Measurements from ENCODE around the gene ST8SIA2.

ST8SIA2 gene, protein sequence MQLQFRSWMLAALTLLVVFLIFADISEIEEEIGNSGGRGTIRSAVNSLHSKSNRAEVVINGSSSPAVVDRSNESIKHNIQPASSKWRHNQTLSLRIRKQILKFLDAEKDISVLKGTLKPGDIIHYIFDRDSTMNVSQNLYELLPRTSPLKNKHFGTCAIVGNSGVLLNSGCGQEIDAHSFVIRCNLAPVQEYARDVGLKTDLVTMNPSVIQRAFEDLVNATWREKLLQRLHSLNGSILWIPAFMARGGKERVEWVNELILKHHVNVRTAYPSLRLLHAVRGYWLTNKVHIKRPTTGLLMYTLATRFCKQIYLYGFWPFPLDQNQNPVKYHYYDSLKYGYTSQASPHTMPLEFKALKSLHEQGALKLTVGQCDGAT

DNA sequence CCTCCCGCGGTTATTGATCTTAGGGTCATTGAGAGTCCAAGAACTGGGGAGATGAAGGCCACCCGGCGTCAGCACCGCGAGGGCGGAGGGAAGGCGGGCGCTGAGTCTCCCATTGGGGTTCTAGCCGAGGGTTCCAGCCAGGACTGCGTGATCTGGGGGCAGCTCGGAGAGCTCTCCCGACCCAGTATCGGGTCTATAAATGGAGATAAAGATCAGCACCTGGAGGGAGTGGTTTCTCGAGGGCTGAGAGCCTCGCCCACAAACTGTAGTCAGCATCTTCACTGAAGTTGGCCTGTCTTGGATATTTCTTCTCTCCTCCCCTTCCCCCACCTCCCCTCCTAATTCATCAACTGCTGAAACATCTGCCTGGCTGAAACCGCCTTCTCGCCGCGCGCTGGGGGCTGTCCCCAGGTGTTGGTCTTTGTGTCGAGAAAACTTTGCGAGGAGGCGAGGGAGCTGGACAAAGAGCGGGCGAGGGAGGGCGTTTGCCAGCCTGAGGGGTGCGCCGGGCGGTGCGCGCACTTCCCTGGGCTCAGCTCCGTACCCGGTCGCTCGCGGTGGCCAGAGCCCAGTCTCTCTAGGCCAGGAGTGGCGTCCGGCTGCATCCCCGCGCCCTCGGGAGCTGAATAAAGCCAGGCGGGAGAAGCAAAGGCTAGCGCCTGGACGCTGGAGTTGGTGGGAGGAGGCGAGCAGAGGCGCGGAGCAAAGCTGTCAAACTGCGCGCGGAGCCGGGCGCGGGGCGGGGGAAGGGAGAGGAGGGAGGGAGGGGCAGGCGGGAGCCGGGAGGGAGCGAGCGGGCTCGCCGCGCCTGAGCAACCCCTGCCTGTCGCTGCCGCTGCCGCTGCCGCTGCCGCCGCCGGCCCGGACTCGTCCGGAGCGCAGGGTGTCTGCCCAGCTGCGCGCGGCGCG is at the start of gene ST8SIA2:
Gene ST8SIA2 (plus strand): TSS at position 811 of the 909 bp plus-strand sequence. CDS start 184 bp downstream, outside the sequence.
- no peak for DNase-seq (ENCODE audit: low read depth)
- H3K4me3 ChIP-seq (ENCODE audit: low read depth, low read length), result peak within 1 kb of the TSS; percentile 64
- TF ChIP-seq, protein P1, sequence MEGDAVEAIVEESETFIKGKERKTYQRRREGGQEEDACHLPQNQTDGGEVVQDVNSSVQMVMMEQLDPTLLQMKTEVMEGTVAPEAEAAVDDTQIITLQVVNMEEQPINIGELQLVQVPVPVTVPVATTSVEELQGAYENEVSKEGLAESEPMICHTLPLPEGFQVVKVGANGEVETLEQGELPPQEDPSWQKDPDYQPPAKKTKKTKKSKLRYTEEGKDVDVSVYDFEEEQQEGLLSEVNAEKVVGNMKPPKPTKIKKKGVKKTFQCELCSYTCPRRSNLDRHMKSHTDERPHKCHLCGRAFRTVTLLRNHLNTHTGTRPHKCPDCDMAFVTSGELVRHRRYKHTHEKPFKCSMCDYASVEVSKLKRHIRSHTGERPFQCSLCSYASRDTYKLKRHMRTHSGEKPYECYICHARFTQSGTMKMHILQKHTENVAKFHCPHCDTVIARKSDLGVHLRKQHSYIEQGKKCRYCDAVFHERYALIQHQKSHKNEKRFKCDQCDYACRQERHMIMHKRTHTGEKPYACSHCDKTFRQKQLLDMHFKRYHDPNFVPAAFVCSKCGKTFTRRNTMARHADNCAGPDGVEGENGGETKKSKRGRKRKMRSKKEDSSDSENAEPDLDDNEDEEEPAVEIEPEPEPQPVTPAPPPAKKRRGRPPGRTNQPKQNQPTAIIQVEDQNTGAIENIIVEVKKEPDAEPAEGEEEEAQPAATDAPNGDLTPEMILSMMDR (IDR thresholded peaks at IDR 0.05; ENCODE audit: low read depth, low read length, missing control alignments), result no peak
- in situ Hi-C loops (cut with HindIII; ENCODE audit: low sequenced_read_pairs), result no loop called here

GRCh38 chr15:92343924-92344643 is 49.6 kb upstream of the ST8SIA2 start:
- TF ChIP-seq, protein P1 (IDR thresholded peaks at IDR 0.05; ENCODE audit: low read depth, low read length, missing control alignments), result no peak
- in situ Hi-C loops (cut with HindIII; ENCODE audit: low sequenced_read_pairs), result no loop called here
- DNase-seq (ENCODE audit: low read depth), result no peak
- H3K4me3 ChIP-seq (ENCODE audit: low read depth, low read length), result no peak overlapping the region

- in situ Hi-C loops (cut with HindIII; ENCODE audit: low sequenced_read_pairs), result no loop called here
- TF ChIP-seq, protein P1 (IDR thresholded peaks at IDR 0.05; ENCODE audit: low read depth, low read length, missing control alignments), result no peak
These were observed 47.6 kb upstream of the ST8SIA2 start for GRCh38 chr15:92346063-92346462.

GRCh38 chr15:92355307-92355706 is 38.4 kb upstream of the ST8SIA2 start:
- no peak for DNase-seq (ENCODE audit: low read depth)
- in situ Hi-C loops (cut with HindIII; ENCODE audit: low sequenced_read_pairs), result no loop called here
- TF ChIP-seq, protein P1 (IDR thresholded peaks at IDR 0.05; ENCODE audit: low read depth, low read length, missing control alignments), result no peak
- no peak overlapping the region for H3K4me3 ChIP-seq (ENCODE audit: low read depth, low read length)

More at GRCh38 chr15:92346063-92346462, 47.6 kb upstream of the ST8SIA2 start:
- no peak overlapping the region for H3K4me3 ChIP-seq (ENCODE audit: low read depth, low read length)
- DNase-seq (ENCODE audit: low read depth), result no peak

GRCh38 chr15:92361321-92362000 is 32.2 kb upstream of the ST8SIA2 start:
- in situ Hi-C loops (cut with HindIII; ENCODE audit: low sequenced_read_pairs), result no loop called here
- DNase-seq (ENCODE audit: low read depth), result no peak
- TF ChIP-seq, protein P1 (IDR thresholded peaks at IDR 0.05; ENCODE audit: low read depth, low read length, missing control alignments), result no peak

More at GRCh38 chr15:92361321-92362000, 32.2 kb upstream of the ST8SIA2 start:
- no peak overlapping the region for H3K4me3 ChIP-seq (ENCODE audit: low read depth, low read length)
